GM10266 (cell line): ENCODE results near the gene ITGAD.

Source experiments
- DNase-seq: peaks from one replicate; pipeline ENCODE4 v3.0.0; 2012; ENCODE audit errors: extremely low spot score
- CTCF ChIP-seq: IDR thresholded peaks from 2 replicates; pipeline ENCODE4 v1.5.1; 2012; ENCODE audit warnings: mild to moderate bottlenecking, low read depth; ENCODE audit not compliant: control insufficient read depth, insufficient read depth; ENCODE audit errors: missing control alignments

Gene ITGAD

GRCh38 chr16:31352376-31353115 lies 40.6 kb upstream of the ITGAD start:
- no peak for TF ChIP-seq CTCF
- no peak for DNase-seq

- TF ChIP-seq CTCF, result no peak
- peak; percentile 84 for DNase-seq
These were observed 38.5 kb upstream of the ITGAD start, which contains the start of gene ITGAX for GRCh38 chr16:31354394-31355291. Gene ITGAX, plus strand, starts transcription at chr16:31355176. Its CDS starts 79 bp downstream, at chr16:31355255.

- TF ChIP-seq CTCF, result no peak
- DNase-seq, result no peak
These were observed 37.6 kb upstream of the ITGAD start for GRCh38 chr16:31355431-31356100.

GRCh38 chr16:31356566-31357323 lies 36.4 kb upstream of the ITGAD start:
- DNase-seq, result no peak
- TF ChIP-seq CTCF, result no peak

- peak; percentile 52 for DNase-seq
These were observed 35.6 kb upstream of the ITGAD start for GRCh38 chr16:31357324-31358109.

More at GRCh38 chr16:31357324-31358109, 35.6 kb upstream of the ITGAD start:
- TF ChIP-seq CTCF, result peak; percentile 35
